Loucy (cell line): Measurements from ENCODE around the gene ACVR1.

Source experiments
- CTCF ChIP-seq: fragments of 200-600 bp; sonication (generic); conservative IDR thresholded peaks from 2 replicates; pipeline ENCODE4 v1.5.1; 2014; ENCODE audit warnings: mild to moderate bottlenecking, antibody characterized with exemption, low read length
- EZH2phosphoT487 ChIP-seq: fragments of 200-600 bp; IDR thresholded peaks from 2 replicates; pipeline ENCODE4 v1.6.1; 2018; ENCODE audit warnings: antibody characterized with exemption, mild to moderate bottlenecking, moderate library complexity, borderline replicate concordance

- TF ChIP-seq CTCF (no peak), EZH2phosphoT487 (no peak)
Observed at GRCh38 chr2:157771234-157771633, 104.9 kb downstream of the ACVR1 start.
